Stimulated activated naive CD8-positive, alpha-beta T cell treated with anti-CD3 and anti-CD28 coated beads, Interleukin-15, Interleukin-2, amounts not matched to agents 100 U/mL and 50 U/mL, for 24 hours (primary cell): ENCODE measurements around the gene THAP11.

ENCODE experiments used
- ATAC-seq: fragments of 150-1000 bp; cut with Tn5 transposase; one replicate; pipeline ENCODE4 v1.10.0; 2021
- DNase-seq: peaks from one replicate; pipeline ENCODE4 v3.0.0; 2021

Gene THAP11

DNA sequence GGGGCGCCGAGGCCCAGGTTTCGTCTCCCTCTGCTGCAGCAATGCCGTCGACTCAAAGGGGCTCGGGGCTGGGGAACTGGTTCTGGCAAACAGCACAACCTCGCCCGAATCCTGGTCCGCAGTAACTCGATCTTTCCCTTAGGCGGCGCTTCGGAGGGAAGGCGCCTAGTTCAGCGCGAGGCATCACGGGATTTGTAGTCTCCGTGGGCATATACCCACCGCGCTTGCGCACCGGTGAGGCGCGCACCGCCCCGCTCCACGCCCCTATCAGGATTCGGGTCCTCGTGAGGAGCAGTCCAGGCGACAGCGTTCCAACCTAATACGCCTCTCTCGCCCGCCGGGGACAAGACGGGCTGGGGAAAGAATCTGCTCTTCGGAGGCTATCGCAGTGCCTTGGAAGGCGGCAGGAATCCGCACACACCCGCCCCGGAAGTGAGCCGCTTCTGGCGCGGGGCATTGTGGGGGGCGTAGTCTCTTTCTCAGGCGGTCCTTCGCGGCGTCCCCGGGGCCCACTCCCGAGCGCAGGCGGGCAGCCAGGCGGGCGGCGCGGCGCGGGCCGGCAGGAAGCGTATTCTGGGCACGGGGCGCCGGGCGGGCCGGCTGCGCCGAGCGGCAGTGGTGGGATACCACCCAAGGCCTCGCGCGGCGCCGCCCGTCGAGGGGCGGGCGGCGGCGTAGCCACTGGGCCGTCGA, at the start of gene THAP11:
Gene THAP11 (plus strand): TSS at position 505 of the 693 bp plus-strand sequence. CDS start 235 bp downstream, outside the sequence.
- ATAC-seq, result peak; percentile 59
- peak; percentile 95 for DNase-seq

DNA sequence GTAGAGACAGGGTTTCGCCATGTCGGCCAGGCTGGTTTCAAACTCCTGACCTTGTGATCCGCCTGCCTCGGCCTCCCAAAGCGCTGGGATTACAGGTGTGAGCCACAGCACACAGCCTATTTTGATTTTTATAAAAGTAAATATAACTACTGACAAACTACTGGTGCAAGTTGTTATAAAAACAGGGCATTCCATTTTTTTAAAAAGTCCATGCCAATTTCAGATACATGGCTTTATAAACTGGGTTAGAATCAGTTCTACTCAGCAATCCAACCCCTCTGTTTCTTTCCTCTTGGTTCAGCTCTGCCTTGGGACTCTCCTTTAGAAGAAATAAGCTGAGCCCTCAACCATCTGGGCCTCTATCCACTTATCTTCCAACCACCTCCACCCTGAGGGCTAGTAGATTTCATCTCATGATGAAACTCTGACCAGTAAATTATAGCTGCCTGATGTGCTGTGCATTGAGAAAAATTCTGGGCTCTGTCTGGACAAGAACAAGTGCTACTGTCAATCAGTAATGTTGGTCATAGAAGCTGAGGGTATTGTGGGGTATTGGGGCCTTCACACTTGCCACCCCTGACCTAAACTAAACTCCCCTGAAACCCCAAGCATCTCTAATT, 45.9 kb upstream of the THAP11 start:
- DNase-seq (no peak), ATAC-seq (no peak)

DNA sequence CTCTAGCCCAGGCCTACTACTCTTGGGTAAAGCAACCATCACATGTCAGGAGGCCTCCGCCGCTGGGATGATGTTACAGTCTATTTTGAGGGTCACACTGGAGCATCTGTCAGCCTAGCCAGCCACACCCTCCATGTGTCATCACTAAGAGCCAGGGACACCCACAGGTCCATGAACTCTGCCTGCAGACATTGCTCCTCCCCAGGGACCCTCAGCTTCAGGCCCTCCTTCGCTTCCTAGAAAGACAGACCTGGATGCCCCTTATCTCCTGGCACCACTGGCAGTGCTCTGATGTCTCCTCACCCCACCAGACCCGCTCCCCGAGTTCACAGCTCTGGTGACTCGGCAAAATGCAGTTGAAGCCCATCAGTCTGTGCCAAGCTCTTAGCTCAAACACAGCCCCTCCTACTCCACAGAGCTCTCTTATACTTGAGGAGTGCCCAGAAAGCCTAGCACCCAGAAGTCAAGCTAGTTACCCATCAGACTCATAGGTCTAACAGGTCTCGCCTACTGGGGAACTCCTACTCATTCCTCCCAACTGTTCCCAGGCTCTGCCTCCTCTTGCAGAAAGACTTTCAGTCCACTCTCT, 41.7 kb upstream of the THAP11 start:
- ATAC-seq (no peak), DNase-seq (no peak)

DNA sequence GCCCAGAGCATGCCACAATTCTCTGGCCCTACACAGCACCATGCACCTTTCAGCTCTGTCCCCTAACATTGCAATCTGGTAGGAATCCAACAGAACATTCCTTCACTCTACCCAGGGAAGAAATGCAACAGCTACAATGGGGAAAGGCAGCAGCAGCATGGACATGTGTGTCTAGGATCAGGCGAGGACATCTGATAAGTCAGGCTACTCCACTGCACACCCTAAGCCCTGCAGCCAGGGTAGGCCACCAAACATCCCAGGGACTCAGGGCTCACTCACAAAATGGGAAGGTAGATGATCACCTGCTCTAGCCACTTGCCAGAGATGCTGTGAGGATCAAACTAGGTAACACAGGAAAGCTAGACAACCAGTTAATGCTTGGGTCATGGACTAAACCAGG, 40.9 kb upstream of the THAP11 start:
- ATAC-seq, result no peak

DNA sequence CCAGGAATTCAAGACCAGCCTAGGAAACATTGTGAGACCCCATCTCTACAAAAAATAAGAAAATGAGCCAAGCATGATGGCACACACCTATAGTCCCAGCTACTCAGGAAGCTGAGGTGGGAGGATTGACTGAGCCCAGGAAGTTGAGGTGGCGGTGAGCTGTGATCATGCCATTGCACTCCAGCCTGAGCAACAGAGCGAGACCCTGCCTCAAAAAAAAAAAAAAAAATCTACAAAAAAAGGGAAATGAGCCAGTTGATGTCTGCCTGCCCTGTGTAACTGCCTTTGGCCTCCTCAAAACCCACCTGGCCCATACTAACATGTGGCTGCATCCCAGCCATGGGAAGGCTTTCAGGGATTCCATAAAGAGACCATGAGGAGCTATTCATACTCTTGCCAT, 40.2 kb upstream of the THAP11 start:
- DNase-seq (peak; percentile 24), ATAC-seq (no peak)

More for the DNA sequence above, 40.9 kb upstream of the THAP11 start:
- DNase-seq, result no peak

DNA sequence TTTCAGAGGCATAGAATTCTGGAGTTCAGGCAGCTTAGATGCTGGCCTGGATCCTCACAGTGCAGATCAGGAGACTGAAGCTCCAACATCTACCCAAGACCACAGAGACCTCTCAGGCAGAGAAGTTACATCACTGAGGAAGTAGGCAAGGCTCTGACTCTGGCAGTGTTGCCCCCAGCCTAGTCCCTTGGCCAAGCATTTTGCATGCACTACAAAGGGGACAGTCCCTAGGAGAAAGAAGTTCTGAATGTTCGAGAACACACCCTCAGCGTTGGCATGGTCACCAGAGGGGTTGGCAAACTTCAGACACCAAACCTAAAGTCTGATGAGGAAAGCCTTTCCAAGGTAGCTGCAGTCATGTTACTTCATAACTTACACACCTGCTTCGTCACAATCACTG, 38.2 kb upstream of the THAP11 start:
- no peak for ATAC-seq

DNA sequence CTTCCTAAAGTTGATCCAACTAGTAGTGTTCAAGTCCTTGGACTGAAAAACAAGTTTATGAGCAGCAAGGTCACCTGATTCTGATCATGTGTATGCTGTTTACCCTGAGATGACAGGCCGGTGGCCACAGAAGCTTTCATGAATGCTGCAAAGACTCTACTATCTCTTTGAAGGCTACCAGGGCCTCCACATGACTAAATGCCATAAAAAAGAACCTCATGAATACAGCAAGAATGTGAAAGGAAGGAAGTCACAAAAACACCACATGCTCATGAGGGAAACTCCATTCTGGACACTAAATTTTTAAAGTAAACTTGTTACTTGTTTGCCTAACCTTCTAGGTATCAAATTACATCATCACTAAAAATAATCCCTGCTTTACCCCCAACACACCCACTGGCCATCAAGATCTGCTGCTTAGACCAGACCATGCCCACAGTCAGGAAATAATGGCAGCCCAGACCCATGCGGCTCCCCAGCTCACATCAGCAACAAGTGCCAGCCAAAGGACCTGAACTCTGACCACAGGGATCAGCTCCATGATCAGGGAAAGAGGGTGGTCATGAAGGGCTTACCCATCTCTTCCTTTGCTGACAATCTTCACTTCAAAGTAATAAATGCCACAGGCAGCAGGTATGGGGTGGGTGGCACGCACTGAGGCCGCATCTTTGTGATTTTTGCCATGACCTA, 37.1 kb upstream of the THAP11 start:
- ATAC-seq (no peak), DNase-seq (no peak)

More for the DNA sequence above, 38.2 kb upstream of the THAP11 start:
- peak; percentile 34 for DNase-seq

DNA sequence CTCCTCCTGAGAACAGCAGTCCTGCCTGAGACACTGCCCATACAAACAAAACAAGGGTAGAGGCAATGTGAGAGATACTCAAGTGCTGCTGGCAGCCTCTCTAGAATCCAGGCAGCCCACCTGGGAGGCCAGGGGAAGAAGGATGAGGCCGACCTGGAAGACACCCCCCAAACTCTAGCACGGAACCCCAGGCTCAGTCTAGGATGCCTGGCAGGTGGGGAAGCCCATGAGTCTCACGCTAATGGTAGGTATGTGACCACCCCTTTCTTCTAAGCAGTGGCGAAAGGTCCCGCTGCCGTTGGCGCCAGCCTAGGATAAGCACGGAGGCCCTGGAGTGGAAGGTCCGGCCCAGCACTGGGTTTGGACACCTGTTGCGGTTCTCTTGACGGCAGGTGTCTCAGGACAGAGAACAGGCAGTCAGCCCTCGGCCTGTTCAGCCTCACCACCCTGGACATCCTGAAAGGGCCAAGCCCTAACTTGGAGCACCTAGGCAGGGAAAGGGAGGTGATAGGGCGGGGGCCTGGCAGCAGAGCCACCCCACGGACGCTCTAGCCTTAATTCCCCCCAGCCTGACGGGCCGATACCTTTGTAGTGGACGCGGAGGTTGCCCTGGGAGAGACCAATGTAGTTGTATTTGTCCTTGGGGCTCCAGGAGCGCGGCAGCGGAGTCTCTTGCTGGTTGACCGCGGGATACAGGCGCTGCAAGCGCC, 36.2 kb upstream of the THAP11 start:
- peak; percentile 15 for DNase-seq
- ATAC-seq, result no peak

DNA sequence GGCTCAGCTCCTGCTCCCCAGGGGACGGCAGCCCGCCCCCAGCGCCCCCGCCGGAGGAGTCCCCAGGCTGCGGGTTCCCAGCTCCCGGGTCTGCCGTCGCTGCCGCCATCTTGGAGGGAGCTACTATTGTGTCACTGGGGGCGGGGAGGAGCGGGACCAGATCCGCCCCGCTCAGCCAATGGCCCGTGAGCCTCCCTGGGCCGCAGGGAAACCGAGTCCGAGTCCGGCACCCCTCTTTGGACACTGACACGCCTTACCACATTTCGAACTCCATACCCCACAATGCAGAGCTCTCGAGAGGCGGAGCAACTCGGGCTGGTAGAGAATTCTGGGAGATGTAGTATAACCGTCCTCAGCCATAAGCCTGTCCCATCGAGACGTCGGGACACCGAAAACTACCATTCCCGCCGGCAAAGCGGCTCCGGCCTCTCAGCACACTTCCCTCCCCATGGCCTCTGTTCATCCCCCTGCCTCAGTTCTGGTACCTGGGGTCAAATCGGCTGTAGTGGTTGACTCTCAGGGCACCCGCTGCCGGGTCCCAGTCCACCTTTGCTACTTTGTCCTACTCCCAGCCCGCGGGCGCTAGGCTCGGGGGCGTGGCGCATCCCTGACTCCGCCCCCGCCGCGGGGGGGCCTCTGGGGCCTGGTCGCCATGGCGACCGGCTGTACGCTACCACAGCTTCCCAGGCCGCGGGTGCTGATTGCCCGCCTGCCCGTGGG, 35.5 kb upstream of the THAP11 start, which contains the start of the genes RANBP10 and TSNAXIP1:
Gene RANBP10 (minus strand): TSS at position 133 of the 720 bp plus-strand sequence. CDS start 24 bp downstream, at position 109.
Gene TSNAXIP1 (plus strand): TSS at position 462 of the 720 bp plus-strand sequence. CDS start 261 bp downstream, outside the sequence.
- peak; percentile 95 for DNase-seq
- ATAC-seq, result peak; percentile 97

DNA sequence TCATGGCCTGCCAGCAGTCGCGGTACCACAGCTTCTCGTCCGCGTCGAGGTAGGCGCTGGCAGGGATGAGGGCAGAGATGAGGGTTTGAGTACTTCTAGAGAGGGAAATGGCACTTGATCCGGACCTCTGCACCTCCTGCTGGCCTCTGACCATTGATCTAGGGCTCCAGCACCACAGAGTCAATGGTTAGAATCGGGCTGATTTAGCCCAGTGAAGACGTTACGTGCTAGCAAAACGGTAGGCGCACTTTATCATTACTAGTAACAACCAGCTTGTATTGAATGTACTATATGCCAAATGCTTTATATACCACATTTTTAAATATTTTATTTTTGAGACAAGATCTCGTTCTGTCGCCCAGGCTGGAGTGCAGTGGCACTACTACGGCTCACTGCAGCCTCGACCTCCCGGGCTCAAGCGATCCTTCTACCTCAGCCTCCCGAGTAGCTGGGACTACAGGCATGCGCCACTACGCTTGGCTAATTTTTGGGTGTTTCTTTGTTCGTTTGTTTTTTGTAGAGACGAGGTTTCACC, 34.9 kb upstream of the THAP11 start:
- DNase-seq (no peak), ATAC-seq (no peak)

DNA sequence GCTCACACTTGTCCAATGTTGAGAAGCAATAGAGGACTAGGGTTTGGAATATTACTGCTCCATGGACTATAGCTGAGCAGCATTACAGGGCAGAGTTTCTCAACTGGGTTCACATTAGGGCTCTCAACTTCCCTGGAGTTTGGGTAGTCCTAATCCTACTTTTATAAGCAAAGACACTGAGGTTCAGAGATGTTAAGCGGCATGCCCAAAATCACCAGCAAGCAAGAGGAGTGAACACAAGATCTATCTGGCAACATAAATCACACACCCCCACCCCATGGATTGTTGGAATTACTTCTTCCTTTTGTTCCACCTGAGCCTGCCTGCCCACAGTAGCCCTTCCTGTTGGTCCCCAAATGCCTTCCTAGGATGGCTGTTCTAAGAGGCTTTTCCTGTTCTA, 30.2 kb upstream of the THAP11 start:
- ATAC-seq, result no peak

DNA sequence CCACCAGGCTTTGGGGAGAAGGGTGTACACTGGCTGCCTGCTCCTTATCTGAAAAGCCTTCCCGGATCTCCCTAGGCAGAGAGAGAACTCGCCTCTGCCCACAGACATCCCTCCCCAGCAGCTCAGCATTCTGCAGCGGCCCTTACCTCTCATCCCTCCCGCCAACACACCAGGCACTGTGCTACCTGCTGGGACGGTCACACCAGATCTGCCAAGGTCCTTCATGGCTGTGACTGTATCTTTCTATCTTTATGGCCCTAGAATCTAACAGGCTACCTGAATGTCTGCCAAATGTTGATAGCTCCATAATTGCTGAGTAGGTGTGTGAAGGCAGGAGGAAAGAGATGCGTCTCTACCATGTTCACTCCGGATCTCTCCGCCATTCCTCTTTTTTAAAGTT, 27.6 kb upstream of the THAP11 start:
- DNase-seq (no peak), ATAC-seq (no peak)

More for the DNA sequence above, 30.2 kb upstream of the THAP11 start:
- DNase-seq, result no peak

DNA sequence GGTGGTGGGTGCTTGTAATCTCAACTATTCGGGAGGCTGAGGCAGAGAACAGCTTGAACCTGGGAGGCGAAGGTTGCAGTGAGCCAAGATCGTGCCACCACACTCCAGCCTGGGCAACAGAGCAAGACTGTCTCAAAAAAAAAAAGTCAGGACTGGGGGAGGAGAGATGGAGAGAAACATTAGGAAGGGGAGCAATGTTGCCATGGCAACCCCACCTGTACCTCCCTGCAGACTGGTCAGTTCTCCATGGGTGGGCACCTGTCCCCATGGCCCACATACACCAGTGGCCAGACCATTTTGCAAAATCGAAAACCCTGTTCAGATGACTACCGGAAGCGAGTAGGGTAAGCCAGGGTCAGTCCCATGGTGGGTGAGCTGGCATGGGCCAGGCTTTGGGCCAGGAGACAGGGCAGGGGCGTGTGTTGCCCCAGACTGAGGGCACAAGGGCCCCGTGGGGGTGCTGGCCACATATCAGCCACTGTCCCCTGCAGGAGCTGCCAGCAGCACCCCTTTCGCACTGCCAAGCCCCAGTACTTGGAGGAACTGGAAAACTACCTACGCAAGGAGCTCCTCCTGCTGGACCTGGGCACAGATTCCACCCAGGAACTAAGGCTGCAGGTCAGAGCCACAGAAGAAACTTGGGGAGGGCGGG, 21.4 kb upstream of the THAP11 start:
- no peak for DNase-seq
- ATAC-seq, result no peak

DNA sequence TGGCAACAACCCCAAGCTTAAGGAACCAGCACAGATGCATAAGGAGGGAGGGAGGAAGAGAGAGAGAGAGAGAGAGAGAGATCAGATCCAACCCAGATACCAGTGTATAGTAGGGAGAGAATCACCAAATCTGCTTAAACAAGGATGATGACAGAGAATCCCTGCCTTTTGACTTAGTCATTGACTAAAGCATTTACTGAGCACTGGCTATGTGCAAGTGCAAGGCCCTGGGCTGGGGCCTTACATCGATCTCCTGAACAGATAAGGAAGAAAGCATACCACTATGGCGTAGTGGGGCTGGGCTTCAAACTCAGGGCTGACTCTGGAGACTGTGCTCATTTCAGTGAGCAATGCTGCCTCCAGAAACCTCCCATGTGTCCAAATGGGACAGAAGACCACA, 19.6 kb upstream of the THAP11 start:
- DNase-seq (no peak), ATAC-seq (no peak)

DNA sequence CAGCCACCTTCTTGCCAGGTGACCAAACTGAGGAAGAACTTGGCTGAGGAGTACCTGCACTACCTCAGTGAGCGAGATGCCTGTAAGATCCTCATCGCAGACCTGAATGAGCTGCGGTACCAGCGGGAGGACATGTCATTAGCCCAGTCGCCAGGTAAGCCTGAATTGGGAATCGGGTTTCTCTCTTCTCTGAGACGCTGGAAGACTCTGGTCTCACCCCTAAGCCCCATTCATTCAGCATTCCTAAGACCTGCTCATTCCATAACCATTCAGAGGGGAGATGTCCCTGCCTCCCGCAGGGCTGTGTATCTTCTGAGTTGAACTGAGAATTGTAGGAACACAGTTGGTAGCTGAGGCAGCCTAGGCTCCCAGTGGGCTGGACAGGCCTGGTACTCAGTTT, 17.0 kb upstream of the THAP11 start:
- DNase-seq (no peak), ATAC-seq (no peak)

DNA sequence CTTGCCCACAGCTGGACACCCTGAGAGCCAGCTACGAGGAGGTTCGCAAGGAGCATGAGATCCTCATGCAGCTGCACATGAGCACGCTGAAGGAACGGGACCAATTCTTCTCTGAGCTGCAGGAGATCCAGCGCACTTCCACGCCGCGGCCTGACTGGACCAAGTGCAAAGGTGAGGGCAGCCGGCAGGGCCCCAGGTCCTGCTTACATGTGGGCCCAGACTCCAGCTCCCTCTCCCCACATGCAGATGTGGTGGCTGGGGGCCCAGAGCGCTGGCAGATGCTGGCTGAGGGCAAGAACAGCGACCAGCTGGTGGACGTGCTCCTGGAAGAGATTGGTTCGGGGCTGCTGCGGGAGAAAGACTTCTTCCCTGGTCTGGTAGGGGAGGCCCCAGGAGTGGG, 16.2 kb upstream of the THAP11 start:
- ATAC-seq (no peak), DNase-seq (no peak)

DNA sequence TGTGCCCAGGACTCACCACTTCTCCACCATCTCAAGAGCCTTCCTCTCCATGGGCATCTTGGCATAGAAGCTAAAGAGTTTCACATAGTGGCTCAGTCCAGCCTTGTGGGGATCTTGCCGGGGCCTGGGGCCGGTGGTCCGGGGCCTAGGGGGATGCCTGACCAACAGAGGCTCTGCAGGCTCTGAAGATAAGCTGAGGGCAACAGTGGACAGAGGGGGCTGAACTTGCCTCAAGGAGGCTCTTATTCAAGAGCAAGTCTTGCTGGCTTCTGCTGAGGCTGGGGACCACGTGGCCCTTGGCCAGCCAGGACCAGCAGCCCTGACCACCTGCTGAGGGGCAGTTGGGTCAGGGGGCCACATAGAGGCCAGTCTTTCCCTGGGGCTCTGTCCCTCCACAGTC, 13.5 kb upstream of the THAP11 start:
- DNase-seq (no peak), ATAC-seq (no peak)

DNA sequence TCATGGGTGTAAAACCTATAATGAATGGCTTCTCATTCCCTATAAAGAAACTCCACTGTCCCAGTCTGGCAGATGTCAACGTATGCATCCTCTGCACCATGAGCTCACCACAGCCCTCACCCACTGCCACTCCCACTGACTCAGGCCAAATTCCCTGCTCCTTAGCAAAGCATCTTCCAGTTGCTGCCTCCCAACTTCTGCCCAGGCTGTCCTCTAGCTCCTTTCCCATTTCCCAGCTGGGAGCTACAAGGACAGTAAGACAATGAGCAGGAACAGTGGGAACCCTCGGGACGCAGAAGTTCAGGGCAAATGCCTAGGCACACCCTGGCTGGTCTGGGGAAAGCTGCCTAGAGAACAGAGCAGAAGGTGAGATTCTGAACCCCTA, 9.1 kb upstream of the THAP11 start:
- DNase-seq (peak; percentile 10), ATAC-seq (no peak)

DNA sequence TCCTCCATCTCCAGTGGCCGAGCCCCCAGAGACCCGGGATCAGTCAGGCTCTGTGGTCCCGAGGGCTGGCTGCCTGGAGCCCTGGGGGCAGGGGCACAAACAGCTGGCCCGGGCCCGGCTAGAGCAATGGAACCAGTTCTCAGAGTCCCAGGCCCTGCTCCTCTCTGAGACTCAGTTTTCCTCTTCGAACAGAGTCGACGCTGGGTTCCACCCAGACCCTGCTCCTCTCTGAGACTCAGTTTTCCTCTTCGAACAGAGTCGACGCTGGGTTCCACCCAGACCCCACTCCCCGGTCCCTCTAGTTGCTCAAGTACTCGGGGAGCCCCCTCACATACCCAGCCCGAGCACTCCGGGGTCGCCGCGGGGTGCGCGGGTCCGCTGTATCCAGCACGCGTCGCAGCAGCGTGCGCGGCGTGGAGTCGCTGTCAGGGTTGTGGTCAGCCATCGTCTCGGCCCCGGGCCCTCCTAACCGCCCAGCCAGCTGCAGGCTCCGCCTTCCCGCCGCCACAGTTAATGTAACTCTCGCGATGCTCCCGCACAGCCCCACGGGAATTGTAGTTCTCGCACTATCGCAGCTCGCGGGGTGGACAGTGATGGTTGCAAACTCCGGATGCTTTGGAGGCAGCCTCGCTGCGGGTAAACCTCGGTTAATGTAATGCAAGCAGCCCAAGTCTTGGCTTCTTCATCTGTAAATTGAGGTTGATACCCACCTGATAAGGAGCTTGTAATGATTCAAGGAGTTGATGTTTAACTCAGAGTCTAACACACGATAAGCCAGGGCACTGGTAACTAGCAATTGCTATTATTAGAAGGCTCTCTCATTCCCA, 8.5 kb upstream of the THAP11 start:
- ATAC-seq, result peak; percentile 100
- peak; percentile 95 for DNase-seq

DNA sequence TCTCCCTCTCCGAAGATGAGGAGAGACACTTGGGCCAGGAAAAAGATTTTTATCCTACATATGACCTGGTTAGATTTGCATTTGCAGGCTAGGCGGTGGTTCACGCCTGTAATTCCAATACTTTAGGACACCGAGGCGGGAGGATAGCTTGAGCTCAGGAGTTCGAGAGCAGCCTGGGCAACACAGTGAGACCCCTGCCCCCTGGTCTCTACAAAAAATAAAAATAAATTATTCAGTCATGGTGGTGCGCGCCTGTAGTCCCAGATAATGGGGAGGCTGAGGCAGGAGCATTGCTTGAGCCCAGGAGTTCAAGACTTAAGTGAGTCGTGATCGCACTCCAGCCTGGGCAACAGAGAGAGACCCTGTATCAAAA, 7.9 kb upstream of the THAP11 start:
- ATAC-seq, result no peak
- DNase-seq, result no peak
